GM23338 (cell line): Measurements from ENCODE around the gene TJP2. TPM values are rescaled to one million over a fixed set of nuclear protein-coding genes. Genes with fewer than 3 reads are reported as not detected.

Experiments used
- ATAC-seq: fragments of 200-7000 bp; cut with Tn5 transposase; 3 replicates; pipeline ENCODE4 v1.9.1; 2020
- DNase-seq: peaks from one replicate; pipeline ENCODE4 v3.0.0-alpha.2; 2015; ENCODE audit warnings: low spot score
- H2AFZ ChIP-seq: fragments of 200-600 bp; sonication (generic); 2 replicates; pipeline ENCODE4 v1.8.0; 2016; ENCODE audit warnings: antibody characterized with exemption, mild to moderate bottlenecking, moderate library complexity
- H3F3A ChIP-seq: fragments of 200-600 bp; sonication (generic); replicated peaks from 2 replicates; pipeline ENCODE4 v1.8.0; 2017; ENCODE audit warnings: antibody characterized with exemption, mixed run types, low read depth
- H3K27ac ChIP-seq: fragments of 200-600 bp; sonication (generic); 2 replicates; pipeline ENCODE4 v1.6.1; 2016; ENCODE audit warnings: low read depth
- H3K27me3 ChIP-seq: fragments of 200-600 bp; sonication (generic); 2 replicates; pipeline ENCODE4 v1.8.0; 2016; ENCODE audit warnings: mild to moderate bottlenecking, mixed run types, moderate library complexity; ENCODE audit not compliant: insufficient read depth
- H3K36me3 ChIP-seq: fragments of 200-600 bp; sonication (generic); 2 replicates; pipeline ENCODE4 v1.8.0; 2016; ENCODE audit warnings: mild to moderate bottlenecking; ENCODE audit not compliant: insufficient read depth
- H3K4me1 ChIP-seq: fragments of 200-600 bp; sonication (generic); 2 replicates; pipeline ENCODE4 v1.8.0; 2016; ENCODE audit warnings: mild to moderate bottlenecking, moderate library complexity; ENCODE audit not compliant: insufficient read depth
- H3K4me2 ChIP-seq: fragments of 200-600 bp; sonication (generic); 2 replicates; pipeline ENCODE4 v1.7.1; 2017; ENCODE audit warnings: mixed run types
- H3K4me3 ChIP-seq: fragments of 200-600 bp; sonication (generic); 2 replicates; pipeline ENCODE4 v1.6.1; 2016; ENCODE audit warnings: mixed run types
- H3K79me2 ChIP-seq: fragments of 200-600 bp; sonication (generic); replicated peaks from 2 replicates; pipeline ENCODE4 v1.8.0; 2017; ENCODE audit warnings: mild to moderate bottlenecking; ENCODE audit not compliant: insufficient read depth
- H3K9me2 ChIP-seq: fragments of 200-600 bp; sonication (generic); 2 replicates; pipeline ENCODE4 v1.8.0; 2017; ENCODE audit not compliant: insufficient read depth
- H4K20me1 ChIP-seq: fragments of 200-600 bp; sonication (generic); replicated peaks from 2 replicates; pipeline ENCODE4 v1.8.0; 2017; ENCODE audit warnings: mild to moderate bottlenecking; ENCODE audit not compliant: insufficient read depth
- H3K27ac Mint-ChIP-seq: 2 replicates; pipeline ENCODE4 v1.8.0; 2020; ENCODE audit warnings: inconsistent platforms, mild to moderate bottlenecking, moderate library complexity, mixed read lengths
- H3K27me3 Mint-ChIP-seq: 3 replicates; pipeline ENCODE4 v1.8.0; 2022; ENCODE audit warnings: low read depth, mild to moderate bottlenecking, moderate library complexity, mixed read lengths, inconsistent platforms; ENCODE audit not compliant: insufficient read depth, poor library complexity
- H3K36me3 Mint-ChIP-seq: 3 replicates; pipeline ENCODE4 v1.8.0; 2021; ENCODE audit warnings: low read depth, mild to moderate bottlenecking, inconsistent platforms, moderate library complexity, mixed read lengths
- H3K4me1 Mint-ChIP-seq: 3 replicates; pipeline ENCODE4 v1.8.0; 2020; ENCODE audit warnings: mild to moderate bottlenecking, inconsistent platforms, mixed read lengths
- H3K4me3 Mint-ChIP-seq: 3 replicates; pipeline ENCODE4 v1.8.0; 2021; ENCODE audit warnings: moderate library complexity, mild to moderate bottlenecking, inconsistent platforms, mixed read lengths
- H3K9me3 Mint-ChIP-seq: 3 replicates; pipeline ENCODE4 v1.8.0; 2020; ENCODE audit warnings: moderate library complexity, mild to moderate bottlenecking, inconsistent platforms, mixed read lengths
- CREB1 ChIP-seq: fragments of 250-450 bp; sonication (Bioruptor Pico); IDR thresholded peaks from 2 replicates; pipeline ENCODE4 v1.5.0; 2020; ENCODE audit warnings: low read depth, mild to moderate bottlenecking, moderate library complexity
- CTCF ChIP-seq, 2 experiments: fragments of 200-600 bp in 1 of 2; sonication (generic) in 1 of 2; conservative IDR thresholded peaks; 2 replicates each; pipeline versions ENCODE4 v1.5.1 to v1.6.1; 2016 to 2017; ENCODE audit warnings: antibody characterized with exemption in 2 of 2, low read depth in 2 of 2, mild to moderate bottlenecking in 2 of 2, moderate library complexity in 1 of 2
- EZH2 ChIP-seq: fragments of 200-600 bp; sonication (generic); IDR thresholded peaks from one replicate; pipeline ENCODE4 v1.8.0; 2017; ENCODE audit warnings: antibody characterized with exemption, mild to moderate bottlenecking, low read depth; ENCODE audit not compliant: unreplicated experiment
- EZH2phosphoT487 ChIP-seq: fragments of 200-600 bp; sonication (generic); IDR thresholded peaks from one replicate; pipeline ENCODE4 v1.8.1; 2018; ENCODE audit warnings: antibody characterized with exemption; ENCODE audit not compliant: unreplicated experiment
- JUNB ChIP-seq: IDR thresholded peaks from one replicate; pipeline ENCODE4 v1.6.1; 2016; ENCODE audit warnings: antibody characterized with exemption; ENCODE audit not compliant: unreplicated experiment
- NANOG ChIP-seq: IDR thresholded peaks from 2 replicates; pipeline ENCODE4 v1.6.1; 2016; ENCODE audit warnings: antibody characterized with exemption, borderline replicate concordance
- POLR2AphosphoS5 ChIP-seq: IDR thresholded peaks from 2 replicates; pipeline ENCODE4 v1.6.1; 2016; ENCODE audit warnings: antibody characterized with exemption, low read depth
- STAT1 ChIP-seq: IDR thresholded peaks from one replicate; pipeline ENCODE4 v1.6.1; 2016; ENCODE audit warnings: antibody characterized with exemption; ENCODE audit not compliant: unreplicated experiment
- ZNF114 ChIP-seq: fragments of 250-450 bp; sonication (Bioruptor Pico); IDR thresholded peaks from 2 replicates; pipeline ENCODE4 v1.5.0; 2020; ENCODE audit warnings: mild to moderate bottlenecking, moderate library complexity
- ZNF331 ChIP-seq: fragments of 250-450 bp; sonication (Bioruptor Pico); IDR thresholded peaks from 2 replicates; pipeline ENCODE4 v1.5.0; 2020; ENCODE audit warnings: low read depth, mild to moderate bottlenecking, moderate library complexity
- ZNF462 ChIP-seq: fragments of 250-450 bp; sonication (Bioruptor Pico); IDR thresholded peaks from 2 replicates; pipeline ENCODE4 v1.5.0; 2020; ENCODE audit warnings: mild to moderate bottlenecking, moderate library complexity
- polyA plus RNA-seq: library from polyadenylated mRNA; unstranded; fragments of >200 nt; fragmentation: Nextera tagmentation; extraction: Ambion mirVana; gene quantifications from 2 replicates; pipeline ENCODE4 v1.2.1, GENCODE V29; 2016
- total RNA-seq: library from RNA; depleted of rRNA; stranded (reverse); fragments of >200 nt; shearing (Covaris generic); gene quantifications from 2 replicates; pipeline ENCODE4 v1.2.3, GENCODE V29; 2014
- TF ChIP-seq, protein P1 (sequence below): IDR thresholded peaks from one replicate; pipeline ENCODE4 v1.6.1; 2018; ENCODE audit warnings: antibody characterized with exemption; ENCODE audit not compliant: unreplicated experiment
- TF ChIP-seq, protein P2 (sequence below): IDR thresholded peaks from 2 replicates; pipeline ENCODE4 v1.6.1; 2016; ENCODE audit warnings: antibody characterized with exemption

Gene TJP2
- total and polyA plus RNA-seq, 2 experiments from 2014 or later: 37.6 to 234 TPM

DNA sequence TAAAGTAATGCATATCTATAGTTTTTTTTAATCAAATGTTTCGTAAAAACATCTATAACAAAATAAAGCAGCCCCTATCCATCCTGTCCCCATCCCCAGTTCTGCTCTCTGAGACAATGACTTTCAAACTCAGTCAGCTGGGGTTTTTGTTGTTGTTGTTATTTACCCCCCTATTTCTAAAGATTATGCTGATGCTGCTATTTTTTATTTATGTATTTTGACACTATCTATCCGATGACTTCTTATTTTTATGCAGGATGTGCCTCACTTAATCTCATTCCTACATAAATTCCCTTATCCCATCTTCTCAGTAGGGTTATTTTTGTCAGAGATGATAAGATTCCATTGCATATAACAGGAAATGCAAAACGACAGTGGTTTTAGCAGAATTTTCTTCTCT, 105.7 kb downstream of the TJP2 start:
- Histone ChIP-seq H3K27me3 (no peaks in the 10 kb centered on the region), H4K20me1 (no peaks in the 10 kb centered on the region), H3K9me2 (peaks cover 7% of the 10 kb centered on the region), H3K4me1 (peaks cover 22% of the 10 kb centered on the region), H3K36me3 (no peaks in the 10 kb centered on the region), H2AFZ (no peak overlapping the region), H3K4me3 (no peak overlapping the region), H3K4me2 (no peak overlapping the region), H3F3A (no peaks in the 10 kb centered on the region), H3K79me2 (no peaks in the 10 kb centered on the region), H3K27ac (no peak overlapping the region)
- no peak for TF ChIP-seq EZH2phosphoT487
- no peak for TF ChIP-seq JUNB
- no peak for TF ChIP-seq CREB1 (CRISPR knock-in tag)
- TF ChIP-seq ZNF114 (CRISPR knock-in tag): no peak
- TF ChIP-seq NANOG: no peak
- TF ChIP-seq ZNF331 (CRISPR knock-in tag): no peak
- TF ChIP-seq ZNF462 (CRISPR knock-in tag): no peak
- TF ChIP-seq, protein P1, sequence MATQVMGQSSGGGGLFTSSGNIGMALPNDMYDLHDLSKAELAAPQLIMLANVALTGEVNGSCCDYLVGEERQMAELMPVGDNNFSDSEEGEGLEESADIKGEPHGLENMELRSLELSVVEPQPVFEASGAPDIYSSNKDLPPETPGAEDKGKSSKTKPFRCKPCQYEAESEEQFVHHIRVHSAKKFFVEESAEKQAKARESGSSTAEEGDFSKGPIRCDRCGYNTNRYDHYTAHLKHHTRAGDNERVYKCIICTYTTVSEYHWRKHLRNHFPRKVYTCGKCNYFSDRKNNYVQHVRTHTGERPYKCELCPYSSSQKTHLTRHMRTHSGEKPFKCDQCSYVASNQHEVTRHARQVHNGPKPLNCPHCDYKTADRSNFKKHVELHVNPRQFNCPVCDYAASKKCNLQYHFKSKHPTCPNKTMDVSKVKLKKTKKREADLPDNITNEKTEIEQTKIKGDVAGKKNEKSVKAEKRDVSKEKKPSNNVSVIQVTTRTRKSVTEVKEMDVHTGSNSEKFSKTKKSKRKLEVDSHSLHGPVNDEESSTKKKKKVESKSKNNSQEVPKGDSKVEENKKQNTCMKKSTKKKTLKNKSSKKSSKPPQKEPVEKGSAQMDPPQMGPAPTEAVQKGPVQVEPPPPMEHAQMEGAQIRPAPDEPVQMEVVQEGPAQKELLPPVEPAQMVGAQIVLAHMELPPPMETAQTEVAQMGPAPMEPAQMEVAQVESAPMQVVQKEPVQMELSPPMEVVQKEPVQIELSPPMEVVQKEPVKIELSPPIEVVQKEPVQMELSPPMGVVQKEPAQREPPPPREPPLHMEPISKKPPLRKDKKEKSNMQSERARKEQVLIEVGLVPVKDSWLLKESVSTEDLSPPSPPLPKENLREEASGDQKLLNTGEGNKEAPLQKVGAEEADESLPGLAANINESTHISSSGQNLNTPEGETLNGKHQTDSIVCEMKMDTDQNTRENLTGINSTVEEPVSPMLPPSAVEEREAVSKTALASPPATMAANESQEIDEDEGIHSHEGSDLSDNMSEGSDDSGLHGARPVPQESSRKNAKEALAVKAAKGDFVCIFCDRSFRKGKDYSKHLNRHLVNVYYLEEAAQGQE: no peak
- TF ChIP-seq, protein P2, sequence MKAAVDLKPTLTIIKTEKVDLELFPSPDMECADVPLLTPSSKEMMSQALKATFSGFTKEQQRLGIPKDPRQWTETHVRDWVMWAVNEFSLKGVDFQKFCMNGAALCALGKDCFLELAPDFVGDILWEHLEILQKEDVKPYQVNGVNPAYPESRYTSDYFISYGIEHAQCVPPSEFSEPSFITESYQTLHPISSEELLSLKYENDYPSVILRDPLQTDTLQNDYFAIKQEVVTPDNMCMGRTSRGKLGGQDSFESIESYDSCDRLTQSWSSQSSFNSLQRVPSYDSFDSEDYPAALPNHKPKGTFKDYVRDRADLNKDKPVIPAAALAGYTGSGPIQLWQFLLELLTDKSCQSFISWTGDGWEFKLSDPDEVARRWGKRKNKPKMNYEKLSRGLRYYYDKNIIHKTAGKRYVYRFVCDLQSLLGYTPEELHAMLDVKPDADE: no peak
- no peak for TF ChIP-seq CTCF (conservative IDR thresholded peaks at IDR 0.05; ENCODE audit: low read depth in 2 of 2)
- no peak for TF ChIP-seq STAT1
- no peak for TF ChIP-seq EZH2
- TF ChIP-seq POLR2AphosphoS5: no peak
- no peaks in the 10 kb centered on the region for H3K27me3 Mint-ChIP-seq
- no peak for DNase-seq
- no peak for ATAC-seq
- H3K36me3 Mint-ChIP-seq: peaks cover 5% of the 10 kb centered on the region; the same call in 2 of the 3 replicates
- H3K4me3 Mint-ChIP-seq: no peak overlapping the region
- H3K27ac Mint-ChIP-seq: no peak overlapping the region
- peaks cover 23% of the 10 kb centered on the region; the same call in 2 of the 3 replicates for H3K4me1 Mint-ChIP-seq
- H3K9me3 Mint-ChIP-seq: peaks cover 18% of the 10 kb centered on the region
